ENCODE measurements around the gene FAM81B.

DNA sequence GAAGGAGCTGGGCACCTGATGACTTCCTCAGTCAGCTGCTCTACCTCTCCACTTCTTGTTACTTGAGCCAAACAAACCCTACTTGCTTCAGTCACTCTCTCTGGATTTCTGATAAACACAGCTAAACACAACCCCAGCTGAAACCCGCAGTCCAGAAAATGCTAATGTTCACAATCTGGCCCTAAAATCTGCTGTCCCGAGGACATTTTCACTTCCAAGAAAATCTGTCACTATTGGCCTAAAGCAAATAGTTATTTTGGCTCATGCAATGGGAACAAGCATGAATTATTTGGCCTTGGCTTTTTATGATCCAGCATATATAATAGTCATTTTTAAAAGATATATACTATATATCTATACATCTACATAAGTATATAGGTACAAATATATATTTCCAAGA, 19.1 kb downstream of the FAM81B start:
- TF ChIP-seq, protein P1, sequence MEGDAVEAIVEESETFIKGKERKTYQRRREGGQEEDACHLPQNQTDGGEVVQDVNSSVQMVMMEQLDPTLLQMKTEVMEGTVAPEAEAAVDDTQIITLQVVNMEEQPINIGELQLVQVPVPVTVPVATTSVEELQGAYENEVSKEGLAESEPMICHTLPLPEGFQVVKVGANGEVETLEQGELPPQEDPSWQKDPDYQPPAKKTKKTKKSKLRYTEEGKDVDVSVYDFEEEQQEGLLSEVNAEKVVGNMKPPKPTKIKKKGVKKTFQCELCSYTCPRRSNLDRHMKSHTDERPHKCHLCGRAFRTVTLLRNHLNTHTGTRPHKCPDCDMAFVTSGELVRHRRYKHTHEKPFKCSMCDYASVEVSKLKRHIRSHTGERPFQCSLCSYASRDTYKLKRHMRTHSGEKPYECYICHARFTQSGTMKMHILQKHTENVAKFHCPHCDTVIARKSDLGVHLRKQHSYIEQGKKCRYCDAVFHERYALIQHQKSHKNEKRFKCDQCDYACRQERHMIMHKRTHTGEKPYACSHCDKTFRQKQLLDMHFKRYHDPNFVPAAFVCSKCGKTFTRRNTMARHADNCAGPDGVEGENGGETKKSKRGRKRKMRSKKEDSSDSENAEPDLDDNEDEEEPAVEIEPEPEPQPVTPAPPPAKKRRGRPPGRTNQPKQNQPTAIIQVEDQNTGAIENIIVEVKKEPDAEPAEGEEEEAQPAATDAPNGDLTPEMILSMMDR (IDR thresholded peaks at IDR 0.05): no peak
- TF ChIP-seq CEBPB (IDR thresholded peaks at IDR 0.05) (no peak), ZNF302 (CRISPR knock-in tag; IDR thresholded peaks at IDR 0.05) (no peak), BHLHE40 (IDR thresholded peaks at IDR 0.05; ENCODE audit: low read depth, low read length) (no peak), POLR2A (IDR thresholded peaks at IDR 0.05; ENCODE audit: low read length) (no peak), JUN (IDR thresholded peaks at IDR 0.05) (no peak), MYC (IDR thresholded peaks at IDR 0.05; ENCODE audit: borderline replicate concordance, low read length) (no peak), HDAC2 (IDR thresholded peaks at IDR 0.05) (no peak), SMC3 (IDR thresholded peaks at IDR 0.05) (no peak), RAD21 (conservative IDR thresholded peaks at IDR 0.05 in 1 of 2, IDR thresholded peaks at IDR 0.05 in 1 of 2) (no peak)
